ENCODE results near the gene SF3B5.
"Not testable (repeated sequence)": the region's sequence is repeated elsewhere in the genome, so short reads cannot be mapped to it uniquely, and the experiment has no call there.

Gene SF3B5

GRCh38 chr6:144132167-144132690 lies 36.9 kb upstream of the SF3B5 start:
- H3K4me3 ChIP-seq (ENCODE audit: low read depth, low read length); H3K36me3 ChIP-seq (ENCODE audit: control insufficient read depth, insufficient read depth, low read length); H3K27me3 ChIP-seq (ENCODE audit: control insufficient read depth, insufficient read depth, low read length); H3K27ac ChIP-seq (ENCODE audit: low read depth, low read length); H3K9me3 ChIP-seq (ENCODE audit: control insufficient read depth, insufficient read depth, low read depth, low read length); H3K4me1 ChIP-seq (ENCODE audit: control insufficient read depth, insufficient read depth, low read length); H3K9ac ChIP-seq (ENCODE audit: low read length): not testable (repeated sequence)

GRCh38 chr6:144131248-144131709 lies 35.9 kb upstream of the SF3B5 start:
- Histone ChIP-seq H3K27ac (ENCODE audit: low read depth, low read length) (no peak overlapping the region), H3K9ac (ENCODE audit: low read length) (no peak overlapping the region), H3K27me3 (ENCODE audit: control insufficient read depth, insufficient read depth, low read length) (no peaks in the 10 kb centered on the region), H3K4me1 (ENCODE audit: control insufficient read depth, insufficient read depth, low read length) (no peaks in the 10 kb centered on the region), H3K36me3 (ENCODE audit: control insufficient read depth, insufficient read depth, low read length) (no peaks in the 10 kb centered on the region), H3K9me3 (ENCODE audit: control insufficient read depth, insufficient read depth, low read depth, low read length) (no peaks in the 10 kb centered on the region), H3K4me3 (ENCODE audit: low read depth, low read length) (no peak overlapping the region)

- H3K36me3 ChIP-seq (ENCODE audit: control insufficient read depth, insufficient read depth, low read length): no peaks in the 10 kb centered on the region
- no peak overlapping the region for H3K27ac ChIP-seq (ENCODE audit: low read depth, low read length)
- H3K4me3 ChIP-seq (ENCODE audit: low read depth, low read length): no peak overlapping the region
- H3K27me3 ChIP-seq (ENCODE audit: control insufficient read depth, insufficient read depth, low read length): no peaks in the 10 kb centered on the region
- no peaks in the 10 kb centered on the region for H3K9me3 ChIP-seq (ENCODE audit: control insufficient read depth, insufficient read depth, low read depth, low read length)
- no peaks in the 10 kb centered on the region for H3K4me1 ChIP-seq (ENCODE audit: control insufficient read depth, insufficient read depth, low read length)
- H3K9ac ChIP-seq (ENCODE audit: low read length): no peak overlapping the region
Measured at GRCh38 chr6:144129469-144129868, 34.1 kb upstream of the SF3B5 start.

GRCh38 chr6:144127097-144127496 lies 31.7 kb upstream of the SF3B5 start:
- H3K4me3 ChIP-seq (ENCODE audit: low read depth, low read length): no peak overlapping the region

GRCh38 chr6:144123836-144124235 lies 28.5 kb upstream of the SF3B5 start:
- Histone ChIP-seq H3K36me3 (ENCODE audit: control insufficient read depth, insufficient read depth, low read length) (no peaks in the 10 kb centered on the region), H3K27ac (ENCODE audit: low read depth, low read length) (no peak overlapping the region), H3K9me3 (ENCODE audit: control insufficient read depth, insufficient read depth, low read depth, low read length) (no peaks in the 10 kb centered on the region), H3K9ac (ENCODE audit: low read length) (no peak overlapping the region), H3K4me1 (ENCODE audit: control insufficient read depth, insufficient read depth, low read length) (no peaks in the 10 kb centered on the region), H3K4me3 (ENCODE audit: low read depth, low read length) (no peak overlapping the region), H3K27me3 (ENCODE audit: control insufficient read depth, insufficient read depth, low read length) (no peaks in the 10 kb centered on the region)

More at GRCh38 chr6:144127097-144127496, 31.7 kb upstream of the SF3B5 start:
- Histone ChIP-seq H3K27me3 (ENCODE audit: control insufficient read depth, insufficient read depth, low read length) (no peaks in the 10 kb centered on the region), H3K4me1 (ENCODE audit: control insufficient read depth, insufficient read depth, low read length) (no peaks in the 10 kb centered on the region), H3K36me3 (ENCODE audit: control insufficient read depth, insufficient read depth, low read length) (no peaks in the 10 kb centered on the region), H3K27ac (ENCODE audit: low read depth, low read length) (no peak overlapping the region), H3K9me3 (ENCODE audit: control insufficient read depth, insufficient read depth, low read depth, low read length) (no peaks in the 10 kb centered on the region), H3K9ac (ENCODE audit: low read length) (no peak overlapping the region)

- Histone ChIP-seq H3K27me3 (ENCODE audit: control insufficient read depth, insufficient read depth, low read length) (no peaks in the 10 kb centered on the region), H3K36me3 (ENCODE audit: control insufficient read depth, insufficient read depth, low read length) (no peaks in the 10 kb centered on the region), H3K9ac (ENCODE audit: low read length) (no peak overlapping the region), H3K4me1 (ENCODE audit: control insufficient read depth, insufficient read depth, low read length) (no peaks in the 10 kb centered on the region), H3K4me3 (ENCODE audit: low read depth, low read length) (no peak overlapping the region), H3K9me3 (ENCODE audit: control insufficient read depth, insufficient read depth, low read depth, low read length) (no peaks in the 10 kb centered on the region), H3K27ac (ENCODE audit: low read depth, low read length) (no peak overlapping the region)
Measured at GRCh38 chr6:144123421-144123820, 28.0 kb upstream of the SF3B5 start.

GRCh38 chr6:144122861-144123260 lies 27.5 kb upstream of the SF3B5 start:
- no peaks in the 10 kb centered on the region for H3K4me1 ChIP-seq (ENCODE audit: control insufficient read depth, insufficient read depth, low read length)
- H3K4me3 ChIP-seq (ENCODE audit: low read depth, low read length): no peak overlapping the region
- no peak overlapping the region for H3K27ac ChIP-seq (ENCODE audit: low read depth, low read length)
- no peak overlapping the region for H3K9ac ChIP-seq (ENCODE audit: low read length)
- no peaks in the 10 kb centered on the region for H3K9me3 ChIP-seq (ENCODE audit: control insufficient read depth, insufficient read depth, low read depth, low read length)
- no peaks in the 10 kb centered on the region for H3K36me3 ChIP-seq (ENCODE audit: control insufficient read depth, insufficient read depth, low read length)
- no peaks in the 10 kb centered on the region for H3K27me3 ChIP-seq (ENCODE audit: control insufficient read depth, insufficient read depth, low read length)

GRCh38 chr6:144119376-144119775 lies 24.0 kb upstream of the SF3B5 start:
- no peak overlapping the region for H3K4me3 ChIP-seq (ENCODE audit: low read depth, low read length)

GRCh38 chr6:144115219-144115618 lies 19.8 kb upstream of the SF3B5 start:
- H3K36me3 ChIP-seq (ENCODE audit: control insufficient read depth, insufficient read depth, low read length): no peaks in the 10 kb centered on the region
- H3K27me3 ChIP-seq (ENCODE audit: control insufficient read depth, insufficient read depth, low read length): no peaks in the 10 kb centered on the region
- no peaks in the 10 kb centered on the region for H3K4me1 ChIP-seq (ENCODE audit: control insufficient read depth, insufficient read depth, low read length)
- no peak overlapping the region for H3K9ac ChIP-seq (ENCODE audit: low read length)
- no peaks in the 10 kb centered on the region for H3K9me3 ChIP-seq (ENCODE audit: control insufficient read depth, insufficient read depth, low read depth, low read length)
- H3K4me3 ChIP-seq (ENCODE audit: low read depth, low read length): no peak overlapping the region
- H3K27ac ChIP-seq (ENCODE audit: low read depth, low read length): no peak overlapping the region

More at GRCh38 chr6:144119376-144119775, 24.0 kb upstream of the SF3B5 start:
- no peaks in the 10 kb centered on the region for H3K9me3 ChIP-seq (ENCODE audit: control insufficient read depth, insufficient read depth, low read depth, low read length)
- no peaks in the 10 kb centered on the region for H3K27me3 ChIP-seq (ENCODE audit: control insufficient read depth, insufficient read depth, low read length)
- H3K27ac ChIP-seq (ENCODE audit: low read depth, low read length): no peak overlapping the region
- H3K9ac ChIP-seq (ENCODE audit: low read length): no peak overlapping the region
- H3K36me3 ChIP-seq (ENCODE audit: control insufficient read depth, insufficient read depth, low read length): no peaks in the 10 kb centered on the region
- no peaks in the 10 kb centered on the region for H3K4me1 ChIP-seq (ENCODE audit: control insufficient read depth, insufficient read depth, low read length)

GRCh38 chr6:144113366-144113765 lies 18.0 kb upstream of the SF3B5 start:
- no peak overlapping the region for H3K4me3 ChIP-seq (ENCODE audit: low read depth, low read length)
- H3K27ac ChIP-seq (ENCODE audit: low read depth, low read length): no peak overlapping the region
- H3K27me3 ChIP-seq (ENCODE audit: control insufficient read depth, insufficient read depth, low read length): no peaks in the 10 kb centered on the region
- H3K36me3 ChIP-seq (ENCODE audit: control insufficient read depth, insufficient read depth, low read length): no peaks in the 10 kb centered on the region
- H3K4me1 ChIP-seq (ENCODE audit: control insufficient read depth, insufficient read depth, low read length): no peaks in the 10 kb centered on the region
- no peaks in the 10 kb centered on the region for H3K9me3 ChIP-seq (ENCODE audit: control insufficient read depth, insufficient read depth, low read depth, low read length)
- H3K9ac ChIP-seq (ENCODE audit: low read length): no peak overlapping the region

GRCh38 chr6:144110210-144110609 lies 14.8 kb upstream of the SF3B5 start:
- Histone ChIP-seq H3K27ac (ENCODE audit: low read depth, low read length) (no peak overlapping the region), H3K36me3 (ENCODE audit: control insufficient read depth, insufficient read depth, low read length) (no peaks in the 10 kb centered on the region), H3K9me3 (ENCODE audit: control insufficient read depth, insufficient read depth, low read depth, low read length) (no peaks in the 10 kb centered on the region), H3K27me3 (ENCODE audit: control insufficient read depth, insufficient read depth, low read length) (no peaks in the 10 kb centered on the region), H3K4me3 (ENCODE audit: low read depth, low read length) (no peak overlapping the region), H3K9ac (ENCODE audit: low read length) (no peak overlapping the region), H3K4me1 (ENCODE audit: control insufficient read depth, insufficient read depth, low read length) (no peaks in the 10 kb centered on the region)

- Histone ChIP-seq H3K4me3 (ENCODE audit: low read depth, low read length) (no peak overlapping the region), H3K4me1 (ENCODE audit: control insufficient read depth, insufficient read depth, low read length) (no peaks in the 10 kb centered on the region), H3K9me3 (ENCODE audit: control insufficient read depth, insufficient read depth, low read depth, low read length) (no peaks in the 10 kb centered on the region), H3K9ac (ENCODE audit: low read length) (no peak overlapping the region), H3K27ac (ENCODE audit: low read depth, low read length) (no peak overlapping the region), H3K27me3 (ENCODE audit: control insufficient read depth, insufficient read depth, low read length) (no peaks in the 10 kb centered on the region), H3K36me3 (ENCODE audit: control insufficient read depth, insufficient read depth, low read length) (no peaks in the 10 kb centered on the region)
Measured at GRCh38 chr6:144106206-144106605, 10.8 kb upstream of the SF3B5 start.
